OCI-LY7 (cell line): ENCODE results near the gene EMP1. TPM values are rescaled to one million over a fixed set of nuclear protein-coding genes. Genes with fewer than 3 reads are reported as not detected.

Experiments
- BruUV-seq: library from RNA; stranded (reverse); fragments of 400-500 nt; replicated peaks from 2 replicates; lab custom pipeline; 2021; lab: Mats Ljungman, UMichigan
- CTCF ChIA-PET: fragments of 300-600 bp; sonication (Branson Sonifier 250); formaldehyde crosslinking; loops from one replicate; lab custom pipeline; 2022; ENCODE audit warnings: antibody characterized with exemption; ENCODE audit not compliant: unreplicated experiment; lab: Charles Lee
- POLR2A ChIA-PET: fragments of 300-600 bp; sonication (Branson Sonifier 250); formaldehyde crosslinking; loops from one replicate; lab custom pipeline; 2022; ENCODE audit warnings: antibody characterized with exemption; lab: Charles Lee
- DNase-seq: peaks from one replicate; pipeline ENCODE4 v3.0.0-alpha.2; 2015; ENCODE audit warnings: low spot score
- H2AFZ ChIP-seq: fragments of 200-600 bp; sonication (generic), shearing (Covaris generic); 2 replicates; pipeline ENCODE4 v1.6.1; 2014; ENCODE audit warnings: mild to moderate bottlenecking, antibody characterized with exemption, low read length, moderate library complexity
- H3K27ac ChIP-seq: fragments of 200-600 bp; sonication (generic); 2 replicates; pipeline ENCODE4 v1.5.1; 2014; ENCODE audit warnings: mixed run types, low read depth, mild to moderate bottlenecking, moderate library complexity, low read length, inconsistent platforms; ENCODE audit not compliant: poor library complexity, severe bottlenecking
- H3K36me3 ChIP-seq: fragments of 200-600 bp; sonication (generic); 2 replicates; pipeline ENCODE4 v1.6.1; 2014; ENCODE audit warnings: mild to moderate bottlenecking, antibody characterized with exemption, low read length, moderate library complexity, mixed read lengths; ENCODE audit not compliant: insufficient read depth
- H3K4me1 ChIP-seq: fragments of 200-600 bp; sonication (generic); 2 replicates; pipeline ENCODE4 v1.5.1; 2014; ENCODE audit warnings: mild to moderate bottlenecking, low read length; ENCODE audit not compliant: insufficient read depth, poor library complexity, severe bottlenecking
- H3K4me2 ChIP-seq: fragments of 200-600 bp; sonication (generic); 2 replicates; pipeline ENCODE4 v1.6.1; 2014; ENCODE audit warnings: mild to moderate bottlenecking, low read length
- H3K4me3 ChIP-seq: fragments of 200-600 bp; sonication (generic); 2 replicates; pipeline ENCODE4 v1.5.1; 2014; ENCODE audit warnings: mild to moderate bottlenecking, low read depth, low read length; ENCODE audit not compliant: poor library complexity, severe bottlenecking
- H3K79me2 ChIP-seq: fragments of 200-600 bp; sonication (generic); 2 replicates; pipeline ENCODE4 v1.6.1; 2016; ENCODE audit warnings: low read depth, mild to moderate bottlenecking, low read length, moderate library complexity, mixed read lengths; ENCODE audit not compliant: insufficient read depth
- H3K9me2 ChIP-seq: fragments of 200-600 bp; sonication (generic); 2 replicates; pipeline ENCODE4 v1.6.1; 2016; ENCODE audit warnings: mild to moderate bottlenecking, low read length, mixed read lengths; ENCODE audit not compliant: insufficient read depth
- H3K9me3 ChIP-seq: fragments of 200-600 bp; sonication (generic); 2 replicates; pipeline ENCODE4 v1.6.1; 2014; ENCODE audit warnings: mild to moderate bottlenecking, mixed run types, low read length, mixed read lengths
- H4K20me1 ChIP-seq: fragments of 200-600 bp; sonication (generic); 2 replicates; pipeline ENCODE4 v1.6.1; 2014; ENCODE audit warnings: mild to moderate bottlenecking, antibody characterized with exemption, low read length, moderate library complexity, mixed read lengths; ENCODE audit not compliant: insufficient read depth
- CTCF ChIP-seq: fragments of 200-600 bp; sonication (generic); conservative IDR thresholded peaks from 2 replicates; pipeline ENCODE4 v1.5.1; 2014; ENCODE audit warnings: mild to moderate bottlenecking, antibody characterized with exemption, low read length, moderate library complexity, mixed read lengths
- EZH2phosphoT487 ChIP-seq: fragments of 200-600 bp; sonication (generic); IDR thresholded peaks from 2 replicates; pipeline ENCODE4 v1.6.1; 2018; ENCODE audit warnings: low read depth, borderline replicate concordance, mild to moderate bottlenecking, mixed run types, antibody characterized with exemption, low read length, moderate library complexity, mixed read lengths
- intact Hi-C: fragments of 100-400 bp; cut with micrococcal nuclease; formaldehyde crosslinking; loops from one replicate; pipeline ENCODE4 v1.10.0; 2022; ENCODE audit not compliant: unreplicated experiment
- total RNA-seq, 2 experiments: library from RNA; depleted of rRNA in 1 of 2; stranded (reverse); fragments of >200 nt in 1 of 2; shearing (Covaris generic) in 1 of 2; gene quantifications; 2 replicates each; pipeline ENCODE4 v1.2.3, GENCODE V29; 2014 to 2022

EMP1 gene
- total RNA-seq, 2 experiments from 2014 or later = 0.40 TPM; not detected in 1

DNA sequence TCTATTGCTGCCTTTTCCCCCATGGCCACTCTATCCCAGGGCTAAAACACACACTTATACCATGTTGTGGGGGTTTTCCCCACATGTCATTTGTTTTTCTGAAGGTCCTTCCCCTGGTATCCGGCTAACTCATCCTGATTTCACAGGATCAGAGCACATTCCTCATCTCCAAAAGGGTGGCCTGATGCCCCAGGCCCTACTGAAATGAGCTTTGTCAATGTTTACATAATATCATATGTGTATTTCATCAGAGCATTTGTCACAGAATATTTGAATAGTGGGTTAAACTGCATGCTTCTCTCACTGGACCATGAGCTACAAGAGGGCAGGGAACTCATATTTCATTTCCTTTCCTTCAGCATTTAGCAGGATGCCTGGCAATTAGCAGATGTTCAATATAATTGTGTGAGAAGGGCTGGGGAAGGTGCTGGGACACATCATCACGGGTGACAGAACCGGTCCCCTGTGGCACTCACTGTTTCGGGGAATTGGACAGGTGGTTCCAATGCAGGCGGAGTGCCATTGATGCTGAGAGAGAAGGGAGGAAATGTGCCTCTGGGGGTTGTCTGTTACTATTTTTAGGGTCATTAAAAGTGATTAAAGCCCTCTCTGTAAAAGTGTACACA is 26.8 kb downstream of the EMP1 start:
- no TSS peak for BruUV-seq
- CTCF ChIA-PET = no interaction called here
- Histone ChIP-seq H3K4me2 (no peak overlapping the region), H2AFZ (no peak overlapping the region), H4K20me1 (no peaks in the 10 kb centered on the region), H3K79me2 (no peaks in the 10 kb centered on the region), H3K9me3 (no peaks in the 10 kb centered on the region), H3K4me1 (no peaks in the 10 kb centered on the region), H3K27ac (no peak overlapping the region), H3K36me3 (no peaks in the 10 kb centered on the region), H3K9me2 (no peaks in the 10 kb centered on the region), H3K4me3 (no peak overlapping the region)
- no peak for DNase-seq
- intact Hi-C loops = no loop called here
- TF ChIP-seq CTCF (no peak), EZH2phosphoT487 (no peak)
- POLR2A ChIA-PET = no interaction called here

DNA sequence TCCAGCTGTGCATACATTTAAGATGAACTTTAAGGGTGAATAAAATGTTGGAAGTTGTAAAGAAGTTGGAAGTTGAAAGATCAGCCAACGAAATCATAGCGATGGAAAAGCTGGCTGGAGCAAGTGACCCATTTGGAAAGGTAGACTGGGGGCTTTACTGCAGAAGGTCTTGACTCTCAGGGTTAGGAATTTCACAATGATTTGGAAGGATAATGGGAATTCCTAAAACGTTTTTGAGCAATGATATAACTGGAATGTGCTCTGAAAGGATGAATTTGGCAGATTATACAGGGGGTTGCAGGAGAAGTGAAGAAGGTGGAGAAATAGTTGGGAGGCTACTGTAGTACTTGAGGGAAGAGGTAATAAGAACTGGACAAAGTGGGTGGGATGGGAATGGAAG is 27.4 kb downstream of the EMP1 start:
- no peaks in the 10 kb centered on the region for H3K9me3 ChIP-seq
- BruUV-seq = no TSS peak
- H3K27ac ChIP-seq = no peak overlapping the region
- H3K36me3 ChIP-seq = no peaks in the 10 kb centered on the region
- TF ChIP-seq EZH2phosphoT487 = no peak
- no peak for TF ChIP-seq CTCF
- no peak overlapping the region for H2AFZ ChIP-seq
- H3K79me2 ChIP-seq = no peaks in the 10 kb centered on the region
- POLR2A ChIA-PET = interaction anchor here (0.5 kb wide), 1 partner anchor 117 kb away, joined by 4 read pairs; no protein-coding TSS in a partner anchor
- H4K20me1 ChIP-seq = no peaks in the 10 kb centered on the region
- CTCF ChIA-PET = interaction anchor here (0.6 kb wide), 1 partner anchor 24 kb away, joined by 3 read pairs; no protein-coding TSS in a partner anchor
- H3K4me3 ChIP-seq = no peak overlapping the region
- no peaks in the 10 kb centered on the region for H3K4me1 ChIP-seq
- intact Hi-C loops = no loop called here
- H3K9me2 ChIP-seq = no peaks in the 10 kb centered on the region
- no peak for DNase-seq
- no peak overlapping the region for H3K4me2 ChIP-seq

- Histone ChIP-seq H4K20me1 (no peaks in the 10 kb centered on the region), H3K9me2 (no peaks in the 10 kb centered on the region), H3K36me3 (no peaks in the 10 kb centered on the region), H3K27ac (no peak overlapping the region), H2AFZ (no peak overlapping the region), H3K4me1 (no peaks in the 10 kb centered on the region), H3K4me2 (no peak overlapping the region), H3K4me3 (no peak overlapping the region), H3K9me3 (no peaks in the 10 kb centered on the region), H3K79me2 (no peaks in the 10 kb centered on the region)
- DNase-seq = no peak
- TF ChIP-seq CTCF (no peak), EZH2phosphoT487 (no peak)
- BruUV-seq = no TSS peak
- POLR2A ChIA-PET = interaction anchor here (0.7 kb wide), 1 partner anchor 72 kb away, joined by 3 read pairs; no protein-coding TSS in a partner anchor
- CTCF ChIA-PET = no interaction called here
- intact Hi-C loops = no loop called here
These were observed 30.7 kb downstream of the EMP1 start for GRCh38 chr12:13227191-13227590.
